Mesenchymal stem cell (in vitro differentiated cells and primary cell): ENCODE data around the gene MB.

ENCODE experiments used
- DNase-seq: peaks from one replicate; pipeline ENCODE4 v3.0.0-alpha.2; 2013
- H2AFZ ChIP-seq: one replicate; pipeline ENCODE4 v1.6.1; 2013; ENCODE audit warnings: low read depth, mild to moderate bottlenecking, control low read depth, inconsistent platforms, low read length, moderate library complexity
- H2AK5ac ChIP-seq: 2 replicates; pipeline ENCODE4 v1.6.1; 2013; ENCODE audit warnings: low read length, moderate library complexity, mild to moderate bottlenecking, inconsistent platforms; ENCODE audit not compliant: severe bottlenecking
- H2BK120ac ChIP-seq: one replicate; pipeline ENCODE4 v1.6.1; 2013; ENCODE audit warnings: low read depth, mild to moderate bottlenecking, inconsistent platforms, low read length, moderate library complexity
- H2BK12ac ChIP-seq, 2 experiments: one replicate each; pipeline ENCODE4 v1.6.1; 2013; ENCODE audit warnings: inconsistent platforms in 2 of 2, low read length in 2 of 2, mild to moderate bottlenecking in 2 of 2, moderate library complexity in 2 of 2, control low read depth in 1 of 2
- H2BK15ac ChIP-seq: one replicate; pipeline ENCODE4 v1.6.1; 2013; ENCODE audit warnings: mild to moderate bottlenecking, low read depth, inconsistent platforms; ENCODE audit not compliant: poor library complexity, severe bottlenecking
- H2BK5ac ChIP-seq: 2 replicates; pipeline ENCODE4 v1.6.1; 2013; ENCODE audit warnings: low read depth, mild to moderate bottlenecking, low read length, control low read depth, inconsistent platforms; ENCODE audit not compliant: poor library complexity, severe bottlenecking
- H3K14ac ChIP-seq, 2 experiments: one replicate each; pipeline ENCODE4 v1.6.1; 2013; ENCODE audit warnings: inconsistent platforms in 2 of 2, low read length in 2 of 2, control low read depth in 1 of 2, mild to moderate bottlenecking in 1 of 2, moderate library complexity in 1 of 2
- H3K18ac ChIP-seq, 2 experiments: one replicate each; pipeline ENCODE4 v1.6.1; 2013; ENCODE audit warnings: inconsistent platforms in 2 of 2, low read length in 2 of 2, control low read depth in 1 of 2, low read depth in 1 of 2, mild to moderate bottlenecking in 1 of 2
- H3K23ac ChIP-seq, 2 experiments: one replicate each; pipeline ENCODE4 v1.6.1; 2013; ENCODE audit warnings: inconsistent platforms in 2 of 2, low read length in 2 of 2, mild to moderate bottlenecking in 2 of 2, moderate library complexity in 2 of 2, control low read depth in 1 of 2
- H3K27ac ChIP-seq: 2 replicates; pipeline ENCODE4 v1.5.1; 2013; ENCODE audit warnings: mild to moderate bottlenecking, moderate library complexity, low read length, control low read depth, inconsistent platforms; ENCODE audit not compliant: poor library complexity, severe bottlenecking
- H3K27me3 ChIP-seq, 2 experiments: 2 replicates each; pipeline versions ENCODE4 v1.6.1 to v1.7.0; 2013; ENCODE audit warnings: low read length in 2 of 2, mild to moderate bottlenecking in 2 of 2, moderate library complexity in 2 of 2, control low read depth in 1 of 2, inconsistent platforms in 1 of 2; ENCODE audit not compliant: control insufficient read depth in 1 of 2, insufficient read depth in 1 of 2
- H3K36me3 ChIP-seq, 2 experiments: 2 replicates each; pipeline versions ENCODE4 v1.6.1 to v1.7.0; 2013; ENCODE audit warnings: low read length in 2 of 2, control low read depth in 1 of 2, inconsistent platforms in 1 of 2, low read depth in 1 of 2, mild to moderate bottlenecking in 1 of 2; ENCODE audit not compliant: insufficient read depth in 2 of 2, control insufficient read depth in 1 of 2
- H3K4ac ChIP-seq, 2 experiments: one replicate each; pipeline ENCODE4 v1.6.1; 2013; ENCODE audit warnings: inconsistent platforms in 2 of 2, low read length in 2 of 2, mild to moderate bottlenecking in 2 of 2, moderate library complexity in 2 of 2, control low read depth in 1 of 2, low read depth in 1 of 2
- H3K4me1 ChIP-seq: 2 replicates; pipeline ENCODE4 v1.6.1; 2013; ENCODE audit warnings: low read depth, low read length, control low read depth; ENCODE audit not compliant: control insufficient read depth, insufficient read depth
- H3K4me2 ChIP-seq: 2 replicates; pipeline ENCODE4 v1.6.1; 2013; ENCODE audit warnings: low read length, mild to moderate bottlenecking, inconsistent platforms; ENCODE audit not compliant: poor library complexity, severe bottlenecking
- H3K4me3 ChIP-seq, 2 experiments: 2 replicates each; pipeline versions ENCODE4 v1.5.1 to v1.7.0; 2013; ENCODE audit warnings: low read length in 2 of 2, mild to moderate bottlenecking in 2 of 2, control low read depth in 1 of 2, low read depth in 1 of 2; ENCODE audit not compliant: insufficient read depth in 1 of 2
- H3K79me1 ChIP-seq: replicated peaks from 2 replicates; pipeline ENCODE4 v1.6.1; 2013; ENCODE audit warnings: mild to moderate bottlenecking, control low read depth, low read length, inconsistent platforms; ENCODE audit not compliant: poor library complexity, severe bottlenecking
- H3K9ac ChIP-seq: 2 replicates; pipeline ENCODE4 v1.7.0; 2013; ENCODE audit warnings: mild to moderate bottlenecking, low read length, moderate library complexity
- H3K9me3 ChIP-seq: 2 replicates; pipeline ENCODE4 v1.7.0; 2013; ENCODE audit warnings: mild to moderate bottlenecking, low read length; ENCODE audit not compliant: control insufficient read depth
- H4K8ac ChIP-seq: one replicate; pipeline ENCODE4 v1.6.1; 2013; ENCODE audit warnings: inconsistent platforms, mild to moderate bottlenecking, low read length, moderate library complexity
- H4K91ac ChIP-seq: one replicate; pipeline ENCODE4 v1.6.1; 2013; ENCODE audit warnings: mild to moderate bottlenecking, low read length, inconsistent platforms
- WGBS: methylation state at CpG from one replicate; pipeline ENCODE4 v1.1.7; 2013; ENCODE audit warnings: mixed read lengths; 5-methylcytosine and 5-hydroxymethylcytosine counted together

The MB gene

GRCh38 chr22:35611891-35612576, 5.1 kb downstream of the MB start:
- Histone ChIP-seq H3K23ac (no peak overlapping the region), H2AK5ac (no peak overlapping the region), H4K91ac (no peak overlapping the region), H3K4me3 (no peak overlapping the region), H2AFZ (no peak overlapping the region), H3K4me1 (no peaks in the 10 kb centered on the region), H3K79me1 (no peaks in the 10 kb centered on the region), H3K36me3 (no peaks in the 10 kb centered on the region), H3K9me3 (no peaks in the 10 kb centered on the region), H3K18ac (no peak overlapping the region), H2BK120ac (no peak overlapping the region), H4K8ac (no peak overlapping the region), H2BK15ac (no peak overlapping the region), H3K27ac (no peak overlapping the region), H2BK12ac (no peak overlapping the region), H3K9ac (no peak overlapping the region), H2BK5ac (no peak overlapping the region), H3K4ac (no peak overlapping the region), H3K27me3 (peaks cover 42 to 53% of the 10 kb centered on the region in 2 experiments), H3K4me2 (no peak overlapping the region), H3K14ac (no peak overlapping the region)
- WGBS, result 91% methylated on average over 8 of the region's 8 CpGs
- no peak for DNase-seq

- H3K27me3 ChIP-seq, result peaks cover 45 to 60% of the 10 kb centered on the region in 2 experiments
- no peaks in the 10 kb centered on the region for H3K4me1 ChIP-seq
- H2BK12ac ChIP-seq, result no peak overlapping the region
- H3K9ac ChIP-seq, result no peak overlapping the region
- H2BK15ac ChIP-seq, result no peak overlapping the region
- no peak overlapping the region for H3K4me2 ChIP-seq
- no peaks in the 10 kb centered on the region for H3K79me1 ChIP-seq
- H3K9me3 ChIP-seq, result no peaks in the 10 kb centered on the region
- H2BK120ac ChIP-seq, result no peak overlapping the region
- H3K27ac ChIP-seq, result no peak overlapping the region
- no peak overlapping the region for H2BK5ac ChIP-seq
- no peak overlapping the region for H3K14ac ChIP-seq
- no peak overlapping the region for H3K4ac ChIP-seq
- DNase-seq, result no peak
- H2AFZ ChIP-seq, result no peak overlapping the region
- H3K4me3 ChIP-seq, result no peak overlapping the region
- no peak overlapping the region for H3K18ac ChIP-seq
- H2AK5ac ChIP-seq, result no peak overlapping the region
- 88% methylated on average over 5 of the region's 6 CpGs for WGBS
- no peak overlapping the region for H4K8ac ChIP-seq
- H3K23ac ChIP-seq, result no peak overlapping the region
- H3K36me3 ChIP-seq, result no peaks in the 10 kb centered on the region
- no peak overlapping the region for H4K91ac ChIP-seq
These were observed 5.8 kb downstream of the MB start for GRCh38 chr22:35611200-35611890.

- H3K9me3 ChIP-seq, result no peaks in the 10 kb centered on the region
- 85% methylated on average over 10 of the region's 10 CpGs for WGBS
These were observed 6.4 kb downstream of the MB start for GRCh38 chr22:35610741-35611140.

GRCh38 chr22:35609761-35610160, 7.4 kb downstream of the MB start:
- no peaks in the 10 kb centered on the region for H3K4me1 ChIP-seq
- no peak overlapping the region for H2BK12ac ChIP-seq
- no peaks in the 10 kb centered on the region for H3K9me3 ChIP-seq
- no peak overlapping the region for H3K4me2 ChIP-seq
- H2BK15ac ChIP-seq, result no peak overlapping the region
- no peak overlapping the region for H3K23ac ChIP-seq
- WGBS, result 86% methylated on average over 4 of the region's 4 CpGs
- H4K8ac ChIP-seq, result no peak overlapping the region
- no peak overlapping the region for H2BK5ac ChIP-seq
- H2AK5ac ChIP-seq, result no peak overlapping the region
- H3K27ac ChIP-seq, result no peak overlapping the region
- peaks cover 48 to 68% of the 10 kb centered on the region in 2 experiments for H3K27me3 ChIP-seq
- H3K79me1 ChIP-seq, result no peaks in the 10 kb centered on the region
- H3K36me3 ChIP-seq, result no peaks in the 10 kb centered on the region
- H3K18ac ChIP-seq, result no peak overlapping the region
- H2BK120ac ChIP-seq, result no peak overlapping the region
- H3K14ac ChIP-seq, result no peak overlapping the region
- H3K4me3 ChIP-seq, result no peak overlapping the region
- no peak for DNase-seq
- H4K91ac ChIP-seq, result no peak overlapping the region
- no peak overlapping the region for H3K9ac ChIP-seq
- H2AFZ ChIP-seq, result no peak overlapping the region
- no peak overlapping the region for H3K4ac ChIP-seq

More at GRCh38 chr22:35610741-35611140, 6.4 kb downstream of the MB start:
- Histone ChIP-seq H2BK12ac (no peak overlapping the region), H3K4me2 (no peak overlapping the region), H4K8ac (no peak overlapping the region), H4K91ac (no peak overlapping the region), H2AFZ (no peak overlapping the region), H3K18ac (no peak overlapping the region), H3K4ac (no peak overlapping the region), H2BK120ac (no peak overlapping the region), H3K79me1 (no peaks in the 10 kb centered on the region), H2AK5ac (no peak overlapping the region), H2BK5ac (no peak overlapping the region), H3K14ac (no peak overlapping the region), H3K23ac (no peak overlapping the region), H3K36me3 (no peaks in the 10 kb centered on the region), H3K27ac (no peak overlapping the region), H2BK15ac (no peak overlapping the region), H3K4me1 (no peaks in the 10 kb centered on the region), H3K27me3 (peaks cover 48 to 62% of the 10 kb centered on the region in 2 experiments), H3K4me3 (no peak overlapping the region), H3K9ac (no peak overlapping the region)
- DNase-seq, result no peak
